Measurements from ENCODE around the gene DMAP1.
"Not testable (repeated sequence)": the region's sequence is repeated elsewhere in the genome, so short reads cannot be mapped to it uniquely, and the experiment has no call there.

DMAP1 gene, protein sequence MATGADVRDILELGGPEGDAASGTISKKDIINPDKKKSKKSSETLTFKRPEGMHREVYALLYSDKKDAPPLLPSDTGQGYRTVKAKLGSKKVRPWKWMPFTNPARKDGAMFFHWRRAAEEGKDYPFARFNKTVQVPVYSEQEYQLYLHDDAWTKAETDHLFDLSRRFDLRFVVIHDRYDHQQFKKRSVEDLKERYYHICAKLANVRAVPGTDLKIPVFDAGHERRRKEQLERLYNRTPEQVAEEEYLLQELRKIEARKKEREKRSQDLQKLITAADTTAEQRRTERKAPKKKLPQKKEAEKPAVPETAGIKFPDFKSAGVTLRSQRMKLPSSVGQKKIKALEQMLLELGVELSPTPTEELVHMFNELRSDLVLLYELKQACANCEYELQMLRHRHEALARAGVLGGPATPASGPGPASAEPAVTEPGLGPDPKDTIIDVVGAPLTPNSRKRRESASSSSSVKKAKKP

GRCh38 chr1:44213222-44214112 is at the start of gene DMAP1:
Gene DMAP1, plus strand, starts transcription at chr1:44213471. Its CDS starts 283 bp downstream, at chr1:44213754.
- peak; percentile 35 for DNase-seq (ENCODE audit: low read depth)

DNA sequence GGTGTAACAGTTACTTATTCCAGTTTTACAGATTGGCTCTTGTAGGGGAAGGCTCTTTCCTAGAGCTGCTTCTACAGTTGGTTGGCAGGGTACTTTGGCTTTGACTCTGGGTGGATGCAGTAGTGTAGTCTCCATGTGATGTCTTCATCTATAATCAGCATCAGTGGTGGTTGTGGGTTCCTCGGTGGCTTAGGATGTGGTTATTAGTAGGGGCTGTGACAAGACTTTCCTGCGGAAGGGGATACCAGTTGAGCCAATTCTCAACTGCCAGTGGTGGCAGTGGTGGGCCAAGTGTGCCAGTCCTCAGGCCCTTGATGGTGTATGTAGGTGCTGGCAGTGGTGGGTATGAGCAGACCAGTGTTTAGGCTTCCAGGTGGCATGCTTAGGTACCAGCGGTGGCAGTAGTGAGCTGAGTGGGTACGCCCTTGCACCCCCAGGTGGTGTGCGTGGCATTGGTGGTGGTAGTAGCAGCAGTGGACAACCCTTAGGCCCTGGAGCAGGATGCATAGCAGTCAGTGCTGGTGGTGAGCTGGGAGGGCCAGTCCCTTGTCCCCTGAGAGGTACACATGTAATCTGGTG is 44.7 kb upstream of the DMAP1 start:
- DNase-seq (ENCODE audit: low read depth), result no peak

DNA sequence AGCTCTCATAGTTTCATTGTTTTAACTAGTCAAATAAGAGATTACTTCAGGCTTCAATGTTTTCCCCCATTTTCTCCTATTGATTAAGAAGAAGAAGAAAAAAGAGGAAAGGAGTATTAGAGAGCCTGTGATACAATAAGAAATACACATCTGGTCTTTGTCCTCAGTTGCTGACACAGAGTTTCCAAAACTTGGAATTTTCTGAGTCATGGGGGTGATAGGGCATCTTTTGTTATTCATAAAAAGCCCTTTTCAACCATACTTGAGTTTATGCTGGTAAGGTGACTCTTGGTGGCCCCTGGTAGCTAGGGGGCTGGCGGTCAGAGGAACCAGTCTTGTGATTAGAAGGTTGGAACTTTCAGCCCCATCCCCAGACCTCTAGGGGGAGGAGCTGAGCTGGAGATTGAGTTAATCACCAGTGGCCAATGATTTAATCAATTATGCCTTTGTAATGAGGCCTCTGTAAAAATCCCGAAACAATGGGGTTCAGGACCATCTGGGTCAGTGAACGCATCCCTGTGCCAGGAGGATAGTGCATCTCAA is 42.9 kb upstream of the DMAP1 start:
- no peak for DNase-seq (ENCODE audit: low read depth)

DNA sequence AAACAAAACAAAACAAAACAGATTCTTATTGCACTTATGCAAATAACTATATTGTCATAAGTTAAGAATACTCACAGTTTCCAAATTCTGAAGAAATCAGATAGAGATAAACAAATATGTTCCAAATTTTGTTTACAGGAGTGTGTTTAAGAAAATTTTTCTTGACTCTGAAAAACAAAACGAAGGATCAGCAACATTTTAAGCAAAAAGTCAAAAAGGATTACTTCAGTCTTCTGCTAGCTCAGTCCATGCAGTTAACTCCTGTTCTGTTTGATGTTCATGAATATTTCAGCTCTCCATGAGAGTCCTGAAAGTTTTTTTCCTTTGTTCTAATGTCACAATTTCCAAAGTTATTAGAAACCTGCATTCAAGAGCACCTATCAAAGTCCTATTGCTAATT is 38.6 kb upstream of the DMAP1 start:
- DNase-seq (ENCODE audit: low read depth), result no peak

DNA sequence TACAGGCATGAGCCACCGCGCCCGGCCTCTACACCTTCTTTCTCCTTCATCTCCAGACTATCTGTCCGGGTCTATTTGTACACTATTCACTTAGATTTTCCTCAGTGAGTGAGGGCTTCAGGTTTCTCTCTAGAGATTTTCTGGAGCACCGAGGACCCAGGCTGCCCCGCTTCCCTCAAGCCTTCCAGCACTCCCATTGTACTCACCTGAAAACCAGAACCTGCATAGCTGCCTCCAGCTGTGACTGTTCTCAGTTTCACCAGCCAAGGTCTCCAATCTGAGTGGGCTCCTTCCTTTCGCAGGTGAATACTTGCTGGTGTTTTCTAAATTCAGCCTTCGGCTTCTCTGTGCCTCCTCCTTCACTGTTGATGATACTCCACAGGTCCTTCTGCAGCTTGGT is 12.9 kb upstream of the DMAP1 start:
- DNase-seq (ENCODE audit: low read depth), result no peak

DNA sequence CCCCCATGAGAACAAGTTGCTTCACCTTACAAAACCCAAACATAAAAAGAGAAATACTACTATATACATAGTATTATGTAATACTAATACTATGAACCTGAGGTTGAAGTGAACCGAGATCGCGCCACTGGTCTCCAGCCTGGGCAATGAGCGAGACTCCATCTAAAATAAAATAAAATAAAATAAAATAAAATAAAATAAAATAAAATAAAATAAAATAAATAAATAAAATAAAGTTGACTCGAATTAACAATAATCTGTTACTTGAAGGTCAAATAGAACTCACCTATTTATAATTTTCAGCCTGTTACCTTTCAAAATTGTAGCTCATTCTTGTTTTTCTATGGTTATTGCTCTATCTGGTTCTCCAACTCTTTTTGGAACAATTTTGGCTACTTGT is 6.7 kb upstream of the DMAP1 start:
- not testable (repeated sequence) for DNase-seq (ENCODE audit: low read depth)

- DNase-seq (ENCODE audit: low read depth), result no peak
Observed at GRCh38 chr1:44208226-44208625, 5.0 kb upstream of the DMAP1 start.

- no peak for DNase-seq (ENCODE audit: low read depth)
Observed at GRCh38 chr1:44210595-44210994, 2.7 kb upstream of the DMAP1 start.

- DNase-seq (ENCODE audit: low read depth), result no peak
Observed at GRCh38 chr1:44212355-44213221, 683 bp upstream of the DMAP1 start.

DNA sequence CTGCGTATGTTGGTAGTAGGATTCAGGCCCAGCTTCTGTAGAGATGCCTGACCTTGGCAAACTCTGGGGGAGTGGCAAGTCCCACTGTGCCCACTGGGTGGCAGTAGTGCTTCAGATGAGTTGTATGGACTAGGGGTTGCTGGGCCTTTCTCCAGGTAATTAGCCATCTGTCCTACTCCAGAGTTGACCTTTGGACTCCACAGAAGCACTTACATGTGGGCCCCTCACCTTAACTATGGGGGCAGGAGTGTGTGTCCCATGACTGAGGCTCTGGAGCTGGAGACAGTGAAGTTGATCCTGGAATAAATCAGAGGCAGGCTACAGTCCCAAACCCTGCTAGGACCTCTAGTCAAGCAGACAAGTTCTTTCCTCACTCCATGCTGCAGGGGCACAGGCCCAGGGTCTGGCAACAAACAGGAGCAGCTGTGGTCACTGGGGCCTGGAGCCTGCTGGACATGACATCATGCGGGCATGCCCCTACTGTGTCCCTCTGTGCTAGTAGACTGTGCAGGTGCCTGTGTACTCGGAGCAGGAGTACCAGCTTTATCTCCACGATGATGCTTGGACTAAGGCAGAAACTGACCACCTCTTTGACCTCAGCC is 4.6 kb downstream of the DMAP1 start:
- DNase-seq (ENCODE audit: low read depth), result no peak

GRCh38 chr1:44218503-44219300 is 5.4 kb downstream of the DMAP1 start:
- DNase-seq (ENCODE audit: low read depth), result no peak

DNA sequence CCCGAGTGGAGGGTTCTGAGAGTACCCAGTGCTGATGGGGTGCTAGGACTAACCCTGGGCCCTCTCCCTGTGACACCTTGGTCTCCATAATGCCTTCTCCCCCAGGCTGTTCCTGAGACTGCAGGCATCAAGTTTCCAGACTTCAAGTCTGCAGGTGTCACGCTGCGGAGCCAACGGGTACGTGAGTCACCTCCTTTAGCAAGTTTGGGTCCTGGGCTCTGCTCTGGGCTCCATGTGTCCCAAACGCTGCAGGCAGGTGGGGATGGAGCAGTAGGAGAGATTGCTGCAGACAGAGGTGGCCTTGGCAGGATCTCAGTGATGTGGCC is 6.0 kb downstream of the DMAP1 start:
- no peak for DNase-seq (ENCODE audit: low read depth)

DNA sequence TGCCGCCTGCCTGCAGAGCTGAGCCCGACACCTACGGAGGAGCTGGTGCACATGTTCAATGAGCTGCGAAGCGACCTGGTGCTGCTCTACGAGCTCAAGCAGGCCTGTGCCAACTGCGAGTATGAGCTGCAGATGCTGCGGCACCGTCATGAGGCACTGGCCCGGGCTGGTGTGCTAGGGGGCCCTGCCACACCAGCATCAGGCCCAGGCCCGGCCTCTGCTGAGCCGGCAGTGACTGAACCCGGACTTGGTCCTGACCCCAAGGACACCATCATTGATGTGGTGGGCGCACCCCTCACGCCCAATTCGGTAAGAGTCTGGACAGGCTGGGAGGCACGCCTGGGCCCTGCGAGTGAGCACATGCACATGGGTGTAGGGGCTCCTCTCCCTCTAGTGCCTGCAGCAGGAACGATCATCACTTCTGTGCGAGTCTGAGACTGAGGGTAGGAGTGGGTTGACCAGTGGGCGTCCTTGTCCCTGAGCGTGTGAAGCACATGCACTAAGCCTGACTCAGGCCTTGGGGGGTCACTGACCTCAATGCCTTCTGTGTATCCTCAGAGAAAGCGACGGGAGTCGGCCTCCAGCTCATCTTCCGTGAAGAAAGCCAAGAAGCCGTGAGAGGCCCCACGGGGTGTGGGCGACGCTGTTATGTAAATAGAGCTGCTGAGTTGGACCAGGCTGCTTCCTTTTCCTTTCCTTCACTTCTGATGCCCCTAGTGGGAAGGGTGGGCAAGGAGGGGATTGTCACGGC is 6.9 kb downstream of the DMAP1 start:
- DNase-seq (ENCODE audit: low read depth), result no peak

DNA sequence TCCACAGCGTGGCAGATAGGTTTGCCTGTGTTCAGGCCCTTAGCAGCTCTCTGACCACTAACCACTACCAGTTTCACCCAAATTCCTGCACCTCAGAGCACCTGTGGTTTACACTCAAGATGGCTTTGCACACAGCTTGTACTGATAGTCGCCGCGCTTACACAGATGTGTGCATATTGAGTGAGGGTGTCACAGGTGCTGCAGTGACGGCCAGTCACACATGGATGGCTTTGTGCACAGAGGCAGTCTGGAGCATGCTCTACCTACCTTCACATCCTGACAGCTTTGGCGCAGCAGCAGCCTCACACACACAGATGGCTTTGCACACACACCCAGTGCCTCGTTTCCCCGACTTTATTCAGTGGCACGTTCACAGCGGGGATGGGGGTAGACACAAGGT is 7.5 kb downstream of the DMAP1 start:
- DNase-seq (ENCODE audit: low read depth), result no peak

DNA sequence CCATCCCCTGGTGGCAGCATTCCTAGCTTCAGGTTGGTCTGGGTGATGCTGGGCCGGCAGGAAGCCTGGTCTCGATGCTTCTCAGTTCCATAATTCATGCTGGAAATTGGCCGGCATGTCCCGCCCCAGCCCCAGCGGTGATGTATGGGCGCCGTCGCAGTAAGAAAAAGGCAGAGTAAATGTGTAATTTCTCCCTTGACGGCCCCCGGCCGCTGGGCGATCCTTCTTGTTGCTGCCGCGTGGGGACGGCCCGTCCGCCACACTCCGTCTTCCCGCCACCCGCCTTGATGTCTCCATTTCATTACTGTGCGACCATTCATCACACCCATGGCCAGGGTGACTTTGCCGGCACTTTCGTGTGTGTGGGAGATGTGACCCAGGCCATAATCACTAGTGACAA is 8.5 kb downstream of the DMAP1 start:
- DNase-seq (ENCODE audit: low read depth), result no peak

- DNase-seq (ENCODE audit: low read depth), result no peak
Observed at GRCh38 chr1:44222397-44223186, 9.3 kb downstream of the DMAP1 start.

- DNase-seq (ENCODE audit: low read depth), result no peak
Observed at GRCh38 chr1:44223187-44223610, 9.9 kb downstream of the DMAP1 start.

- DNase-seq (ENCODE audit: low read depth), result no peak
Observed at GRCh38 chr1:44225761-44226160, 12.5 kb downstream of the DMAP1 start.

DNA sequence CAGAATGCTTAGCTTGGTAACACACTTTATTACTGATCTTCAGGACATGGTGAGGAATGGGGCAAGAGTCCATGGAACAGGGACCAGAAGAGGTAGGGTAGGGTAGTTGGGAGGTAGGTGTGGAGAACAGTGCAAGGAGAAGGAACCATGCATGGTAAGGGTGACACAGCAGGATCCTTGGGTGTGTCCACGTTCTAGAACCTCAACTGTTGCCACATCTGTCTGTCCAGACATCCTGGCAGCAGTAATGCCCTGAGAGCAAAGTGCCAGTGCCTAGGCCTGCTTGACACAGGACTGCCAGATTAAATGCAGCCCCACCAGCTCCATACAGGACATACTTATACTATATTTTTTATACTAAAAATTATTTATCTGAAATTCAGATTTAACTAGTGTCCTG is 13.9 kb downstream of the DMAP1 start:
- DNase-seq (ENCODE audit: low read depth), result no peak

Data from non-pigmented ciliary epithelial cell (primary cell).